ENCODE results near the gene S100A13.

DNA sequence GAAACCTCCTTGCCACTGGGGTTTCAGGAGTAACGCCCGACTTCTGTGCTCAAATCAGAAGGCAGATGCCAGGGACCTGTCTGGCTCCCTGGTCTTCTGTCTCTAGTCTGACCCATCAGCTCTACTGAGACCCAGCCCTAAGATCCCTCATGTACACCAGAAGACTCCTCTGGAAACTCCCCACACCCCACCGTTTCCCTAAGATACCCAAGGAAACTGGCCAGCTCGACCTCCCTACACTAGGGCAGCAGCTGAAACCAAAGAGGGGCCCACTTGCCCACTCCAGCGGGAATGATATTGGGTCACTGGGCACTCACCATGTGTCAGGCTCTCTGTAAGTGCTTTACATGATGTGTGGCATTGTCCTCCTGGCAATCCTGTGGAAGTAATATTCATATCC lies 13.9 kb downstream of the S100A13 start:
- TF ChIP-seq CTCF (IDR thresholded peaks at IDR 0.05) (no peak), POLR2A (IDR thresholded peaks at IDR 0.05) (no peak)
